MV-4-11 (cell line): ENCODE results near the gene KDM5A.
A peak's percentile ranks its signal among the peaks of the same experiment; 100 is the strongest.
"Not testable (repeated sequence)": the region's sequence is repeated elsewhere in the genome, so short reads cannot be mapped to it uniquely, and the experiment has no call there.

Experiments
- DNase-seq: peaks from one replicate; lab custom pipeline; 2025; lab: John Stamatoyannopoulos, UW

KDM5A gene

DNA sequence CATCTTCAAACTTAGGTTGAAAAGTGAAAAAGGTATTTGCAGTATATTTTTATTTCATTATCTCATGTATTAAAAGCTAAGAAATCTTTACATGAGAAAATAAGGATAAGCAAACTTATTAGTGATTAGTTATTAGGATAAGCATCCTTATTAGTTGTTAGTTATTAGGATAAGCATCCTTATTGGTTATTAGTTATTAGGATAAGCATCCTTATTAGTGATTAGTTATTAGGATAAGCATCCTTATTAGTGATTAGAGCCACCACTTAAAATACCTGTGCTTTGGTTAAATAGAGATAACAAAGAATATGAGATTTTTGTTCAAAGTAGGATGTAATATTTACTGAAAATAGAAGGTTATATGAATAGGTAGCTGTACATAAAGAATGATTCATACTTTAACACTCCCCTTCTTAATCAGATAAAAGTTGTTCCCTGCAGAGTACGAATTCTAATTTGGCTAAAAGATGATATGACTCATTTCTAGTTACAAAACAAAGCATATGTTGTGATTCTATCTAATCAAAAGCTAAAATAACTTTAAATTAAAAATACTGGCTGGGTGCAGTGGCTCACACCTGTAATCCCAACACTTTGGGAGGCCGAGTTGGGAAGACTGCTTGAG, 56.4 kb downstream of the KDM5A start:
- no peak for DNase-seq

DNA sequence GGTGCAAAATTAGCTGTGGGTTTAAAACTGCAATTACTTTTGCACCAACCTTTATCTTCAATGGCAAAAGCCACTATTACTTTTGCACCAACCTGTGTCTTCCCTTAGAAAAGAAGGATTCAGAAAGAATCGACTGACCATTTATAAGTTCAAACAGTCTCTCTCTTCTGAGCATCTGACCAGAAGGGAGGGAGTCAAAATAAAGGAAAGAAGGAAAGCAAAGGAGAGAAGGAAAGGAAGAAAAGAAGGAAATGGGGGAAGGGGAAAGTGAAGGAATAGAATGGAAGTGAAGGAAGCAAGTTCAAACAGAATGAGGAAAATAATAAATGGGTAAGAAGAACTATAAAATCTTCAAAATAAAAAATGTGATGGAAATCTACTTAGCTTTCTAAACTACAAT, 57.8 kb downstream of the KDM5A start:
- no peak for DNase-seq

DNA sequence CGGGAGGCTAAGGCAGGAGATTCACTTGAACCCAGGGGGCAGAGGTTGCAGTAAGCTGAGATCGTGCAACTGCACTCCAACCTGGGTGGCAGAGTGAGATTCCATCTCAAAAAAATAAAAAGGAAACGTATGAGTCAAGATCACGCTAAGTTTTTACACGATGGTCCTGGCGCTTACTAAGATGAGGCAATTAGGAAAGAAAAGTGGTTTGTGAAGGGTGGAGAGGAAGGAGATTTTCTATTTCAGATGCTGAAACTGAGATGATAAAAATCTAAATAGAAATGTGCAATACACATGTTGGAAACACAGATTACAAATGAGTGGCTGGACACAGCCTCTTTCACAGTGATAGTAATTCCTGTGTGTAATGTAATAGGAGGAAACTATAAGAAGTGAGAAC, 63.2 kb downstream of the KDM5A start:
- DNase-seq: peak; percentile 50

DNA sequence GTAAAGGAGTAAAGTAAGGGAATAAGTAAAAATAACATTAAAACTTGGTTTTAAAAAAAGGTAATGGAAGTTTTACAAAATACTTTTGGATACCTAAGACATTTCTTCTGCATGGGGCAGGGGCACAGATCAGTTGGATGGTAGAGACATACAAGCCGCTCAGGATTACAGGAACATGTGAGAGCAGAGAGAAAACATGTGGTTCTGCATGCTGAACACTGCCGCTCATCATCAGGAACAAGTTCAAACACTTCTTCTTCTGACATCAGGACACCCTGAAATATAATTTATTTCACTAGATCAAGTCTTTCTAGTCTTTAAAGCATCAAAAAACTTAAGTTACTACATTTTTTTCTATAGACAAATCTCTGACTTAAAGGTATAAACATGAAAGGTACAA, 65.6 kb downstream of the KDM5A start:
- no peak for DNase-seq

DNA sequence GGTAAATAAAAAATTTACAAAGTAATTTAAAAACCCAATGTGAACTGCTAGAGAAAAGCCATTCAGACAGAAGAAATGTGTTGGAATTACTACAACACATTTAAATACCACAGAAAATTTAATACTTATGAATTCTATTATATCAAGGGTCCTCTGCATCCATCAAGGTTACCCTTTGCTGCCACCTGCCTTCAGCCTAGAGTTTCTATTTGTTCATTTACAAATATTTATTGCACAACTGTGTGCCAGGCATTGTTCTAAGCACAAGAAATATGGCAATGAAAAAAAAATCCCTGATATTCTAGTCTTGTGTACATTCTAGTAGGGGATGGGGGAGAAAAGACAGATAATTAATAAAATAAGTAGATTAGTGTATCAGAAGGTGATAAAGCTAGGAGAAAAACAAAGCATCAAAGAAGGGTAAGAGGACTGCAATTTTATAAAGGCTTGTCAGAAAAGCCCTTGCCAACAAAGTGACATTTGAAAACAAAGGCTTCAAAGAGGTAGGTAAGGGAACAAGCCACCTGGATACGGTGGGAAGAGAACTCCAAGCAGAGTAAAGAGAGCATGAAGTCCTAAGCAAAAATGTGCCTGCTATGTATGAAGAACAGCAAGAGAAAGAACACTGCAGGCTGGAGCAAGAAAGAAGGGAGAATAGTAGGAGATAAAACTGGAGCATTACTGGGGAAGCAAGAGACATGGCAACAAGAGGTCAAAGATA, 67.4 kb downstream of the KDM5A start:
- DNase-seq: no peak

DNA sequence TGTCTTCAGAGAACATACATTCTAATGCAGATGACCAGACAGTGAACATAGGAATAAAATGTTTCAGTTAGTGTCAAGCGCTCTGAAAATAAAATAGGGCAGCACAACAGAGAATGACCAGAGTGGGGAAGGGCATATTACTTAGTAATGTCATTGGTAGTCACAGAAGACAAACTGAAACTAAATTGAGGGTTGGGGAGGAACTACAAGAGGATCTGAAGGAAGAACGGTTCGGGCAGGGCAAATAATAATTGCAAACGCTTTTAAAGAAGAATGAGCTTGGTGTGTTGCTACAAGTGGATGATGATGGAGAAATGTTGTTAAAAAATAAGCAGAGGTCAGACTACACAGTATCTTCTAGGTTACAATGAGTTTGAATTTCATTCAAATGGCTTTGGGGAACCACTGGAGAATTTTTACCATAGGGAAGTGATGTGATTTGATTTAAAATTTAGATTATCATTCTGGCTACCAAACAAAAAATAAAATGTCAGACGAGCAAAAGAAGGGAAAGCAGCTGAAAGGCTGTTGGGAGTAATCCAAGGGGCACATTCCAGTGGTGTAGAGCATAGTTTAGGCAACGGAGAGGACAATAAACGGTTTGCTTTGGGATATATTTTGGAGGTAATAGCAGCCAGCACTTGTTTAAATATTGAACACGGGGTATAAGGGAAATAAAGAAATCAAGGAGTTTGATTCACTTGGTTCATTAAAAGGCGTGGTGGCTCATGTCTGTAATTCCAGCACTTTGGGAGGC, 70.2 kb downstream of the KDM5A start:
- DNase-seq: peak; percentile 16

DNA sequence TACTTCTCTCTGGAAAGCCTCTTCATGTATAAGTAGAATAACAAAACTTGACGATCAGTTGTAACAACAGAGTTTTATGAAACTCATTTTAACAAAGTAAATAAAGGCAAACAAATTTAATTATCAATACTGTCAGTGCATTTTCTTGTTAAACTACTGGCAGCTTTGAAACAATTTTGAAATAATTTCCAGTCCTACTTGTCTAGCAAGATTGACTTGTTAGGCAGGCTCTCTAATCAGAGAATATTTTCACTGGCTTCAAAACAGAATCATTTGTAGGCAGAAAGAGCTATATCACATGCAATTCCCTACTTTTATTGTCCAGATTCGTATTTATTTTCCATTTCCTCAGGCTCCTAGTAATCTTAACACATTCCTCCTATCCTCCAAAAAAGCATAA, 80.6 kb downstream of the KDM5A start:
- DNase-seq: no peak

DNA sequence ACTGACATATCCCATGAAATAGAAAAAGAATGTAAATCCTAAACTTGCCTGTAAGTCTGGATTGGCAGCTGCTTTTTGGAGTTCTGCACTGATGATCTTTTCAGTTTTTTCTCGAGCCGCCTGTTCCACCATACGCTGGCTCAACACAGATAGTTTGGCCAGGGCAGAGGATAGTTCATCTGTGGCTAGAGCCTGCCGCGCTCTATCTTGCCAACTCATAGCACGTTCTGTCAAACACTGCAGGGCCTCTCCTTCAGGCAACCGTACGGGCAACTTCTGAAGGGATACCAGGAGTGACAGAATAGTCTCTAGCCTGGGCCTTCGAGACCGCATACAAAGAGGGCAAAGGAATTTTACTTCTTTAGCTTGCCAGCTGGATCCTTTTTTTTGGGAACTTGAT, 81.7 kb downstream of the KDM5A start:
- DNase-seq: no peak

DNA sequence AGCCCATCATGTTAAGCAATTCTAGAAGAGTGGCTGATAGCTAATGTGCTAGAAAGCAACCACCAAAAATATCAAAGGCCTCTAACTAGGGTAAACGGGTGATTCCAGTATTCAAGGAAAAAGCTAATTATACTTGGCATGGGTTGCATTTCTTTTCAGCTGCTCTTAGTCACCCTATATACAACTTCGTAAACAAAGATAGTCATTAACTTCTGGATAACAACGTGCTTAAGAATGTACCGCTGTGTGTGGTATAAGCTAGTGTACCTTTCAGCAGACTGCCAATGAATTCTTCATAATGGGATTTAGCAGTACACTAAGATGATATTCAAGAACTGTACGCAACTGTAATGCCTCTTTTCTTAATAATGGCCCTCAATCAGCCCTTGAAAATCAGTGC, 84.3 kb downstream of the KDM5A start:
- no peak for DNase-seq

DNA sequence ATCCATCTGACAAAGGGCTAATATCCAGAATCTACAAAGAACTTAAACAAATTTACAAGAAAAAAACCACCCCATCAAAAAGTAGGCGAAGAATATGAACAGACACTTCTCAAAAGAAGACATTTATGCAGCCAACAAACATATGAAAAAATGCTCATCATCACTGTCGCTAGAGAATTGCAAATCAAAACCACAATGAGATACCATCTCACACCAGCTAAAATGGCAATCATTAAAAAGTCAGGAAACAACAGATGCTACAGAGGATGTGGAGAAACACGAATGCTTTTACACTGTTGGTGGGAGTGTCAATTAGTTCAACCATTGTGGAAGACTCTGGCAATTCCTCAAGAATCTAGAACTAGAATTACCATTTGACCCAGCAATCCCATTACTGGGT, 86.4 kb downstream of the KDM5A start:
- DNase-seq: not testable (repeated sequence)

DNA sequence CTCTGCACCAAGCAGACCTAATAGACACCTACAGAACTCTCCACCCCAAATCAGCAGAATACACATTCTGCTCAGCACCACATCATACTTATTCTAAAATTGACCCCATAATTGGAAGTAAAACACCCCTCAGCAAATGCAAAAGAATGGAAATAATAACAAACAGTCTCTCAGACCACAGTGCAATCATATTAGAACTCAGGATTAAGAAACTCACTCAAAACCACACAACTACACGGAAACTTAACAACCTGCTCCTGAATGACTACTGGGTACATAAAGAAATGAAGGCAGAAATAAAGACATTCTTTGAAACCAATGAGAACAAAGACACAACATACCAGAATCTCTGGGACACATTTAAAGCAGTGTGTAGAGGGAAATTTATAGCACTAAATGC, 89.0 kb downstream of the KDM5A start:
- not testable (repeated sequence) for DNase-seq

DNA sequence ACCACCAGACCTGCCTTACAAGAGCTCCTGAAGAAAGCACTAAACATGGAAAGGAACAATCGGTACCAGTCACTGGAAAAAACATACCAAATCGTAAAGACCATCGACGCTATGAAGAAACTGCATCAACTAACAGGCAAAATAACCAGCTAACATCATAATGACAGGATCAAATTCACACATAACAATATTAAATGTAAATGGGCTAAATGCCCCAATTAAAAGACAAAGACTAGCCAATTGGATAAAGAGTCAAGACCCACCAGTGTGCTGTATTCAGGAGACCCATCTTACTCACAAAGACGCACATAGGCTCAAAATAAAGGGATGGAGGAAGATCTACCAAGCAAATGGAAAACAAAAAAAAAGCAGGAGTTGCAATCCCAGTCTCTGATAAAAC, 89.6 kb downstream of the KDM5A start:
- not testable (repeated sequence) for DNase-seq

DNA sequence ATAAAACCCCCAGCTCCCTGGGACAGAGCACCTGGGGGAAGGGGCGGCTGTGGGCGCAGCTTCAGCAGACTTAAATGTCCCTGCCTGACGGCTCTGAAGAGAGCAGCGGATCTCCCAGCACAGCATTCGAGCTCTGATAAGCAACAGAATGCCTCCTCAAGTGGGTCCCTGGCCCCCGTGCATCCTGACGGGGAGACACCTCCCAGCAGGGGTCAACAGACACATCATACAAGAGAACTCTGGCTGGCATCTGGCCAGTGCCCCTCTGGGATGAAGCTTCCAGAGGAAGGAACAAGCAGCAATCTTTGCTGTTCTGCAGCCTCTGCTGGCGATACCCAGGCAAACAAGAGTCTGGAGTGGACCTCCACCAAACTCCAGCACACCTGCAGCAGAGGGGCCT, 91.1 kb downstream of the KDM5A start:
- DNase-seq: not testable (repeated sequence)

DNA sequence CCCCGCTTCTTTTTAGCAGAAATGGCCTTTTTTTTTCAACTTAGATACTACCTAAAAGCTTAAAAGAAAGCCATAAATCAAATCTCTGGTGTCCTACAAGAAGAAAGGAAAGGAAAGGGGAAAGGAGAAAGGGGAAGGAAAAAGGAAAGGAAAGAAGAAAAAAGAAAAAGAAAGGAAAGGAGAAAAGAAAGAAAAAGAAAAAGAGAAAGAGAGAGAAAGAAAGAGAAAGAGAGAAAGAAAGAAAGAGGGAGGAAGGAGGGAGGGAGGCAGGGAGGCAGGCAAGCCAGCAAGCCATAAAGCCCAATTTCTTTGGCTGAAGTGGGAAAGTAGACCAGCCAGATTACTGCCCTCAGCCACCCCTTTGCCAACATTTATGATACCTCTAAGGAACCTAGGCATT, 94.0 kb downstream of the KDM5A start:
- no peak for DNase-seq

DNA sequence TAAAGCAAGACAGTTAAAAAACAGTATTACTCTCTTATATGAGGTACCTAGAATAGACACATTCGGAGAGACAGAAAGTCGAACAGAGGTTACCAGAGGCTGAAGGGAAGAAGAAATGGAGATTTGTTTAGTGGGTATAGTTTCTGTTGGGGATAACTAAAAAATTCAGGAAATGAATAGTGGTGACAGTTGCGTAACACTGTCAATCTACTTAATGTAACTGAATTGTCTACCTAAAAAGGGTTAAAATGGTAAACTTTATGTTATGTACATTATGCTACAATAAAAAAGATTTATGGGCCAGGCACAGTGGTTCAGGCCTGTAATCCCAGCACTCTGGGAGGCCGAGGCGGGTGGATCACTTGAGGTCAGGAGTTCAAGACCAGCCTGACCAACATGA, 95.9 kb downstream of the KDM5A start:
- peak; percentile 93 for DNase-seq

DNA sequence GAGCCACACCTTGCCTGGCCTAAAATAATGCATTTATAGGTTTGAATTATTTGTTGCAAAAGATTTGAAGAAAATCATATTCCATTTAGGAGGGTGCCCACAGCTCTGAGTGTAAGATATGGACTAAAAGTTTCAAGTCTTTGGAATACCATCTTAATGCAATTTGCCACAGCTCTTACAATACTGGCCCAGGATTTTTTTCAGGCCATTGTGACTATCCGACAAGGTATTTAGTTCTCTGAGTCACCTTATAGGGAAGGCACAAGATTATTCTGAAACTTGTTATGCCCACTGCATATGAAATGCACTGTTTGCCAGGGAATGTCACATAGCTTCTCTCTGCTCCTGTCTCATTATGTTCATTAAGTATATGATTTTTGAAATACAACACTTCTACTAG, 96.9 kb downstream of the KDM5A start:
- DNase-seq: no peak

DNA sequence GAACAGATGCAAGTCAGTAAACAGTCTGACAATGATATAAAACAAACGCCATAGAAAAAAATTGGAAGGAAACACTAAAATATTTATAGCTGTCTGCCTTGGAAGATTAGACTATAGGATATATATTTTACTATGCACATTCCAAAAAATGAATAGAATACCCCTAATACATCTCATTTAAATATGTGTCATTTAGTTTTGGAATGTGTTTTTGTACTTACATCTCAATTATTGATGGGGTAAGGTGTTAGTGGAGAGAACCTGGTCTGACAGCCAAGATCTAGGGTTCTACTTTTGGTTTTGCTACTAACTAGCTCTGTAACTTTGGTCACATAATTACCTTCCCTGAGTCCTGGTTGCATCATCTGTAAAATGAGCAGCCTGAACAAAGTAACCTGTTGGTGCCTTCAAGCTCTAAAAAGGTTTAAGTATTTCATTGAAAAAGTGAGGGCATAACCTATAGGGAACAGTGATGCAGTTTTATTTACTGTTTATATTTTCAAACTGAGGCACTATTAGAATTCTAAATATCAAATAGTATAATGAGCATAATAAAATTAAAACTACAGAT, 97.9 kb downstream of the KDM5A start:
- DNase-seq: no peak

DNA sequence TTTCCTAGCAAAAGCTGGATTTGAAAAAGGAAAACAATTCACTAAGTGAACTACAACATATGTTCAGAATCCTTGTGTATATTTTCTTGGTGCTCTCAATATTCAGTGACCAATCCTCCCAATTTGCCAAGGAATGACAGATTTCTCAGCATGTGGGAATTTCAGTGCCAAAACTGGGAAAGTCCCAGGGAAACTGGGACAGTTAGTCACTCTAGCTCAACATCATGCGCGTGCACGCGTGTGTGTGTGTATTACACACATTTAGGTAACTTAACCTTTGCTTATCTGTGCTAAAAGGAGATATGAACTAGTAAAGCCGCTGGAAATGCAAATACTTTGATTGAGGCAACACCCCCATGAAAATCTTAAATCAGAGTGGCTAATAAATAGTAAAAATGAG, 100.4 kb downstream of the KDM5A start:
- DNase-seq: no peak

DNA sequence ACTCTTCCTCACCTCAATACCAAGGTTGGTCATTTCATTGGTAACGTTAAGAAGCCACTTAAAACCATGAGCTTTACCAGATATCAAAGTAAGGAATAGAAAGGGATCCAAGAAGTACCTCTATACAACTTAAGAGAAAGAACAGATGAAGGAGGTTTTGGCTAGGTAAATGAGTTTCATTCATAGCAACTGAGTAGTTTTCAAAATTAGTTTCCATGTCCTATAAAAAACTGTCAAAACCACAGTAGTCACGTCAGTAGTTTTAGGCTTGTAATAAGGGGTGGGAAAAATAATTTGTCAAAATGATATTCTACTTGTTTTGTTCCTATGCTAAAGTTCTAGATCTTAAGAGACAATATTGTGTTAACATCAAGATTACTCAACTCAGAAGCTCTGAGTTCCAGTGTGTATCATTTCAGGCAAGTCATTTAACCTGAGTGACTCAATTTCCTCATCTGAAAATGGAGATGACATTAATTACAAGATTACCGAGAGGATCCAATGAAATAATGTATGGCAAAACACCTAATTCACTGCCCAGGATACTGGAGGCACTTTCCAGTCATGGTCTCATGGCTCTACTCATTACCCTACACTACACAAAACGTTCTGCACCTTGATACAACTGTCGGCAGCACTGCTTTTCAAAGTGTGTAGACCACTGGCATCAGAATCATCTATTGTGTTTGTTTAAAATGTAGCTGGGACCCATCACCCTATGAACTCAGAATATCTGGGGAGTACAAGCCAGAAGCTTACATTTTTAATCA, 102.4 kb downstream of the KDM5A start:
- no peak for DNase-seq

DNA sequence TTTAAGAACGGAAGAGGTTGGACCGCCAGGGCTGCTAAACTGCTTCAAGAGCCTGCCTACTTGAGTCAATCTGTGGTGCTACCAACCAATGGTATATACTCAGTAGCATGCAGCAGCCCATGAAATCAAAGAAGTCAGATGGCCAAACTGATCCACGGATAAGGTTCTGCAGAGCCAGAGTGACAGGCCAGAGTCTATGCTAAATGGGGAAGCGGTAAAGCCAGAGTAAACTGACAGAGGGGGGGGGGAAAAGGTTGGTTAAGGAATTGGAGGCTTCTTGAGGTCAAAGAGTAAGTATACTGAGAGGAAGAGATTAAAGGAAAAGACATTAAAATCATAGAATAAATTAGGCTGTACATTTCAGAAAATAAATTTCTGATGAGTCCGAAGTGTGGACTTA, 111.1 kb downstream of the KDM5A start:
- peak; percentile 62 for DNase-seq

DNA sequence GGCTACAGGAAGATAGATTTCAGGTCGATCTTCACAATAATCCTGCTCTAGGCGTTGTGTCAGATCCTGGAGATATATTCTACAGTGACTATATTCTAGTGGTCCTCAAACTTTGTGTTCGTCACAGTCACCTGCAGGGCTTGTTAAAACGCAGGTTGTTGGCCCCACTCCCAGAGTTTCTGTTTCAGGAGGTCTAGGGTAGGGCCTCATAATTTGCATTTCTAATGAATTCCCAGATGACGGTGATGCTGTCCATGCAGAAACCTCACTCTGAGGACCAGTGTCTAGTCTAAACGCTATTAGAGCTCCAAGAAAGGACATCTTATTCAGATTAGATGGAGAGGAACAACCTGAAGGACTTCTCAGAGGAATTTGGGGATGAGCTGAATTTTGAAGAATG, 113.3 kb downstream of the KDM5A start:
- no peak for DNase-seq

DNA sequence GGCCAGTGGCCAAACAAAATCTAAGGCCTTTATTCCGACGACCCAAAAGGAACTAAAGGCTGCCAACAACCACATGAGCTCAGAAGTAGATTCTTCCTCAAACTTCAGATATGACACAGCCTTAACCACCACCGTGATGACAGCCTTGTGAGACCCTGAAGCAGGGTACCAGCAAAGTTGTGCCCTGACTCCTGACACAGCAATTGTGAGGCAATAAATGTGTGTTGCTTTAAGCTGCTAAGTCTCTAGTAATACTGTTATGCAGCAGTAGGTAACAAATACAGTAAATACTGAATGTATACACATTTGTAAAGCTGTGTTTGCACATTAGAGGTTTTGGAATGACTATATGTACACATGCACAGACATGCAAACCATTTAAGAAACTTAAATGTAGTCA, 115.7 kb downstream of the KDM5A start:
- DNase-seq: peak; percentile 68
